ENCODE measurements around the gene ZNF554.
"Not testable (repeated sequence)": the region's sequence is repeated elsewhere in the genome, so short reads cannot be mapped to it uniquely, and the experiment has no call there.

The ZNF554 gene

GRCh38 chr19:2865334-2866100 lies 45.8 kb downstream of the ZNF554 start:
- no peak for TF ChIP-seq CTCF (IDR thresholded peaks at IDR 0.05; ENCODE audit: borderline replicate concordance, insufficient read depth, low read depth, low read length)
- H3K4me3 ChIP-seq (ENCODE audit: low read depth, low read length): no peak overlapping the region

- no peak overlapping the region for H3K4me3 ChIP-seq (ENCODE audit: low read depth, low read length)
- TF ChIP-seq CTCF (IDR thresholded peaks at IDR 0.05; ENCODE audit: borderline replicate concordance, insufficient read depth, low read depth, low read length): no peak
Observed at GRCh38 chr19:2866495-2867024, 46.9 kb downstream of the ZNF554 start.

GRCh38 chr19:2867025-2867991 lies 47.6 kb downstream of the ZNF554 start, which contains the start of gene ZNF556:
Gene ZNF556, plus strand, starts transcription at chr19:2867335. Its CDS starts 87 bp downstream, at chr19:2867422.
- TF ChIP-seq CTCF (IDR thresholded peaks at IDR 0.05; ENCODE audit: borderline replicate concordance, insufficient read depth, low read depth, low read length): no peak
- H3K4me3 ChIP-seq (ENCODE audit: low read depth, low read length): no peak within 1 kb of the TSS

GRCh38 chr19:2869618-2870017 lies 50.0 kb downstream of the ZNF554 start:
- H3K4me3 ChIP-seq (ENCODE audit: low read depth, low read length): no peak overlapping the region
- no peak for TF ChIP-seq CTCF (IDR thresholded peaks at IDR 0.05; ENCODE audit: borderline replicate concordance, insufficient read depth, low read depth, low read length)

DNA sequence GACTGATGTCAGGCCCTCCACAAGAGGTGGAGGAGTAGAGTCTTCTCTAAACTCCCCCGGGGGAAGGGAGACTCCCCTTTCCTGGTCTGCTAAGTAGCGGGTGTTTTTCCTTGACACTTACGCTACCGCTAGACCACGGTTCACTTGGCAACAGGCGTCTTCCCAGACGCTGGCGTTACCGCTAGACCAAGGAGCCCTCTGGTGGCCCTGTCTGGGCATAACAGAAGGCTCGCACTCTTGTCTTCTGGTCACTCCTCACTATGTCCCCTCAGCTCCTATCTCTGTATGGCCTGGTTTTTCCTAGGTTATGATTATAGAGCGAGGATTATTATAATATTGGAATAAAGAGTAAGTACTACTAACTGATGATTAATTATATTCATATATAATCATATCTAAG lies 52.5 kb downstream of the ZNF554 start:
- not testable (repeated sequence) for H3K4me3 ChIP-seq (ENCODE audit: low read depth, low read length)

DNA sequence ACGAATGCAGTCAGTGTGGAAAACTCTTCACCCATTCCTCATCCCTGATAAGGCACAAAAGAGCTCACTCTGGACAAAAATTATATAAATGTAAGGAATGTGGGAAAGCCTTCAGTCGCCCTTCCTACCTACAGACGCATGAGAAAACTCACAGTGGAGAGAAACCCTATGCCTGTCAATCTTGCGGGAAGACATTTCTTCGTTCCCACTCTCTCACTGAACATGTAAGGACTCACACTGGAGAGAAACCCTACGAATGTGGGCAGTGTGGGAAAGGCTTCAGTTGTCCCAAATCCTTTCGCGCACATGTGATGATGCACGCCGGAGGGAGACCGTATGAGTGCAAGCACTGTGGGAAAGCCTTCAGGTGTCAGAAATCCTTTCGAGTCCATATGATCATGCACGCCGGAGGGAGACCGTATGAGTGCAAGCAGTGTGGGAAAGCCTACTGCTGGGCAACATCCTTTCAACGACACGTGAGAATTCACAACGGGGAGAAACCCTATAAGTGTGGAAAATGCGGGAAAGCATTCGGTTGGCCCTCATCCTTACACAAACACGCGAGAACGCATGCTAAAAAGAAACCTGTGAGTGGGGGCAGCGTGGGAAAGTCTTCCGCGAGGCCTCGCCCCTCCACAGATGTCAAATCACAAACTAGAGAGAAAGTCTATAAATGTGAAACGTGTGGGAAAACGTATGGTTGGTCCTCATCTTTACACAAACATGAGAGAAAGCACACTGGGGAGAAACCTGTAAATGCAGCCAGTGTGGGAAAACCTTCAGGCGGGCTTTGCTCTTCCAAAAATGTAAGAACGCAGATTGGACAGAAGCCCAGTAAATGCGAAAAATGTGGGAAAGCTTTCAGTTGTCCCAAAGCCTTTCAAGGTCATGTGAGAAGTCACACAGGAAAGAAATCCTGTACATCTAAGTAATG lies 58.0 kb downstream of the ZNF554 start:
- TF ChIP-seq CTCF (IDR thresholded peaks at IDR 0.05; ENCODE audit: borderline replicate concordance, insufficient read depth, low read depth, low read length): no peak

More for the DNA sequence above, 58.0 kb downstream of the ZNF554 start:
- no peak overlapping the region for H3K4me3 ChIP-seq (ENCODE audit: low read depth, low read length)
